GM19238 (cell line): Measurements from ENCODE around the gene PLAA.
A peak's percentile ranks its signal among the peaks of the same experiment; 100 is the strongest.
"Not testable (repeated sequence)": the region's sequence is repeated elsewhere in the genome, so short reads cannot be mapped to it uniquely, and the experiment has no call there.

Source experiments
- DNase-seq: peaks from one replicate; pipeline ENCODE4 v3.0.0; 2011; ENCODE audit warnings: low spot score; ENCODE audit not compliant: insufficient read length

The PLAA gene

DNA sequence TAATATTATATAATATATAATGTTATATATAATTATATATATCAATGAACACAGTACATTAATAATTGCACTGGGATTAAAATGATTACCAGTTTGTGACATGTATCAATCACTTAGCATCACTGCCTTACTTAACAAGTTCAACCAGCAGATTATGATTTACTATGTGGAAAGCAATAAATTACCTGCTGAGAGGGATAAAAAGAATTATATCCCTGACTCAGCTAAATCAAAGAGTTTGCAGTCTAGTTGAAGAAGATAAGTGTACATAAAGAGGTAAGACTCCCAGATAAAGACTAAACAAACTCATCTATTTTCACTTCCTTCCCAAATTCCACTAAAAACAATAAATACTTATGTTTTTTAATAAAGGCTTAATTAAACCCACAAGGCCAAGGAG, 11.2 kb downstream of the PLAA start:
- no peak for DNase-seq

DNA sequence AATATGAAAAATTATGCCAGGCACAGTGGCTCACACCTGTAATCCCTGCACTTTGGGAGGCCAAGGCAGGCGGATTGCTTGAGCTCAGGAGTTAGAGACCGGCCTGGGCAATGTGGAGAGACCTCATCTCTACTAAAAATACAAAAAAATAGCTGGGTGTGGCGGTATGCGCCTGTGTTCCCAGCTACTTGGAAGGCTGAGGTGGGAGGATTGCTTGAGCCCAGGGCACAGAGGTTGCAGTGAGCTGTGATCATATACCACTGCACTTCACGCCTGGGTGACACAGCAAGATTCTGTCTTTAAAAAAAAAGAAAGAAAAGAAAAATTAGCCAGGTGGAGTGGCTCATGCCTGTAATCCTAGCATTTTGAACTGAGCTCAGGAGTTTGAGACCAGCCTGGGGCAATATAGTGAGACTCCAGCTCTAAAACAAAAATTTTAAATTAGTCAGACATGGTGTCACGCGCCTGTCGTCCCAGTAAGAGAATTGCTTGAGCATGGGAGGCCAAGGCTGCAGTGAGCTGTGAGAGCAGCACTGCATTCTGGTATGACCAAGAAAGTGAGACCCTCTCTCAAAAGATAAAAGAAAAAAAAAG, 18.0 kb downstream of the PLAA start:
- no peak for DNase-seq

DNA sequence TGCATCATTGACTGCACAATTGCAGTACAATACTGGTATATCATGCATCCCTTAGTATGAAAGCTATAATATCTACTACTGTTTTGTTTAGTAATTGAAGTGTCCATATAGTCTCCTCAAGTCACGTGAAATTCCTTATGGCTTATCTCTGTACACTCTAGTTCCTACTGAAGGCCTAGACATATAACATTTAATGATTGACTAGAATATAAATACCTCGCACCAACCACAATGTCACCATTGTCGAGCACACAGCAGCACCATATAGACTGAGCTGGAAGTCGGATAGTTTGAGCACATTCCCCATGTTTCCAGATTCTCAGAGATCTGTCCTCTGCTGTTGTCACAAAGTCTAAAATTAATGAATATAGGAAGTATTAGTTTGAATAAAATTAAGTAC, 21.4 kb downstream of the PLAA start:
- no peak for DNase-seq

DNA sequence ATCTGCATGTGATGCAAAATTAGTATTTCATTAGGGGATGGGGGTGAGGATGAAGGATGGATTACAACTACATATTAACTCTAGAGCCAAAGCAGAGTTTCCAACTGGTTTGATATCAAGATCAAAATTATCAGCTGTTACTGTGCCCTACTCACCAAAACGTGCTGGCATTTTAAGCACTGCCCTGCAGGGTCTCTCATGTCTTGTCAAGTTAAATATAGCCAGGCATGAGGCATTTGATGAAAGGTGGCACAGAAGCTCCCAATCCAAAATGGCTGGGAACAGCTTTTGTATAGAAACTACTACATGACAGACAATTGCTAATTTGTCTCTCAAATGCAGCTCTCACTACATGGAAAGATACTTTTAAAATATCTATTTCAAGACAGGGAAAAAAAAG, 27.3 kb downstream of the PLAA start:
- DNase-seq: no peak

DNA sequence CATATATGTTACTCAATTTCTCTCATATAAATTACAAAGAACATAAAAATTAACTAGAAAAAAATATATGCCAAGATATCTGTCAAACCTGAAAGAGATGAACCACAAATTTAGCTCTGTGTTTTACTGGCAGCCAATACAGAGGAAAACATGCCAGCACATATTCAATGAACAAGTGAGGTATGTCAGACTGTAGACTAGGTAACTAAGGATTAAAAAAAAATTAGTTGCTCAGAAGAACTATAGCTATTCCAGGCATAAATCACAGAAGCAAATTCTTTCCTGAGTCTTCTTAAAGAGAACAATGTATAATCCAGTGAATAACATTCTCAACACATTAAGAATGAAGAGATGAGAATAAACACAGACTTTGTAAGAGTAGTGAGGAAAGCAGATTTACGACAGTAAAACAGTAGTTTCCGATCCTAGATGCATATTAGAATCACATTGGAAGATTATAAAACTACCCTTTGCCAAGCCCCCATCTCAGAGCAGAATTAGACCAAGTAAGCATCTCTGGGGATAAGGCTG, 33.8 kb downstream of the PLAA start:
- DNase-seq: no peak

DNA sequence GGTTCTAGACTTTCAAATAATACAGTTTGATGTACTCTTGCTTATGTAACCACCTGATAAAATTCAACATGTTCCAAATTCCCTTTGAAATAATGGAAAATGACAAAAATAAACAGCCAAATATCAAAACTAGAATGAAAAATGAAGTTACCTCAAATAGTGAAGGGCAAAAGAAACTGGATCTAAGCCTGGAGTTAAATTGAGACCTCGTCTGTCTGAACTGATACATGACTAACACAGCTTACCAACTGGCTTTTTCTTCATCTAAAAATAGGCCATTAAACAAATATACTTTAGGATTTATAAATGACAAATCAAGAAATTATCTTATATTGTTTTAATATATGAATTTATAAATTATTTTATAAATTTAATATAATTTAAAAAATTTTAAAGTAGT, 42.4 kb downstream of the PLAA start:
- DNase-seq: no peak

DNA sequence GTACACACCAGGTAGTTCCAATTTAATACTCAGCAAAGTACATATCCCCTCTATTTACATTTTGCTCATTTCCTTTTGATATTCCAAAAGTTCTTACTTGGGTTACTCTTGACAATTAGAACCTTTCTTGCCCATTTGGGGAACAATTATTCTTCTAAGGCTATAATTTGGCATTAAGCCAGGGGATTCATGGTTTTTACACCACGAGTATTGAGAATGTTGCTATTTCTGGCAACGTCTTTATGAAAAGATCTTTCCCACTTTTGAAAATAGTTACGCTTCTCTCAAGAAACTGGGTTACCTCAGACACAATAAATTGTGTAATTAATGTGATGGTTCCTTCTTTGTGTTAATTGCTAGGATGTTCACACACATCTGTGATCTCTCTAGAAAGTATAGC, 43.0 kb downstream of the PLAA start:
- DNase-seq: no peak

DNA sequence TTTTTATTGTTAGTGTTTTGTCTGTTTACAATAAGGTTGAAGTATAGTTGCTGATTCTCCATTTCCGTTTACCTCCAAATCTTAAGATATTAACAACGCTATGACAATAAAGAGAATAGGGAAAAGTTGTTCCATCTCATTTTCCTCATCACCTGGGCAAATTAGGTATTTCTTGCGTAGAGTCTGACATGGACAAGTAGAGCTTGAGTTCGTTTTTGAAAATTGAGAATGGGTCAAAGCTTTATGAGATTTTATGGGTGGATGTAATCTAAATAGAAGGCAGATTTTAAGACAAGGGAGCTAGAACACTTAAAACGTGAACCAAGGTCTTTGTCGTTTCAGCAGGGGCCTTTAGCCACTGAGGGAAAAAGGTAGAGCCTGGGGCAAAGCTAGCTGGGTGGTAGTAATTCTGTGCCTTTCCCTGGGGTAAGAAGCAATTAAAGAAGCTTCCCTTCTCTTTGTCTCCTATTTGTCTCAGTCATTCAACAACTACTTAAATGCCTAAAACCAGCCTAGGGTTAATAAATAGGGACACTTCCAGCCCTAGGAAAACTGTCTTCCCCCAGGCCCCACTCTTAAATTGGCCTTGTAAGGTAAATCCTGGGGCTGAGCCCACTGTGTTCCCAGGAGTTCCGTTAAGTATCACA, 53.9 kb downstream of the PLAA start:
- no peak for DNase-seq

DNA sequence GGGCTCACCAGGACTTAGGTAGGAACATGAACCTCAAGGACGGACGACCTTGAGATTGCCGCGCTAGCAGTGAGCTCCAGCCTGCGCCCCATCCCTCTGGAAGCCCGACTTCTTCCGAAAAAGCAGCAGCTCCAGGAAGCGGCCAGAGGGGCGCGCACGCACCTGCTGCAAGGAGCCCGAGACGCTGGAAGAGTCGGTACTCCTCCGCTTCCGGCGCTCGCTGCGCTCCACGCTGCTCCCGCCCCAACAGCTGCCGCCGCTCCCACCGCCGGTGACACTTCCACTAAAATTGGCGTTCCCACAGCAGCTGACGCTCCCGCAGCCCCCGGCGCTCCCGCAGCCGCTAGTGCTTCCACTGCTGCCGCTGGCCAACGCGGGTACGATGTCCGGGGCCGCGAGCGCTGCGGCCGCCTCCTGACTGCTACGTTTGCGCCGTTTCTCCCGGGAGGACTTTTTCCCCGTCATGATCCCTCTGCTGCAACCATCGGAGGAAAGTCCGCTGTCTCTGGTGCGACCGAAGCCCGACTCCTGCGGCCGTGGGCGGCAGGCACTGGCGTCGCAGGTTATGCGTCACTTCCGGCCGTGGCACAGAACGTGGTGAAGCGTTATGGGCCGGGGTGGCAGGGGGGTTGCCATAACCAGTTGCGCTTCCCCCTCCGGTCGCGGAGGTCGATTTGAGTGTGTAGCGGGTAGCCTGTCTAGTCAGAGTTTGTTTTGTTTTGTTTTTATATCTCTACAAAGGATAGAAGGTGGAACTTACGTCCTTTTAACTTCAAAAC, 54.6 kb downstream of the PLAA start, which contains the start of gene CAAP1:
Gene CAAP1 (minus strand): TSS at position 552 of the 779 bp plus-strand sequence. CDS start 87 bp downstream, at position 465.
- peak; percentile 79 for DNase-seq

DNA sequence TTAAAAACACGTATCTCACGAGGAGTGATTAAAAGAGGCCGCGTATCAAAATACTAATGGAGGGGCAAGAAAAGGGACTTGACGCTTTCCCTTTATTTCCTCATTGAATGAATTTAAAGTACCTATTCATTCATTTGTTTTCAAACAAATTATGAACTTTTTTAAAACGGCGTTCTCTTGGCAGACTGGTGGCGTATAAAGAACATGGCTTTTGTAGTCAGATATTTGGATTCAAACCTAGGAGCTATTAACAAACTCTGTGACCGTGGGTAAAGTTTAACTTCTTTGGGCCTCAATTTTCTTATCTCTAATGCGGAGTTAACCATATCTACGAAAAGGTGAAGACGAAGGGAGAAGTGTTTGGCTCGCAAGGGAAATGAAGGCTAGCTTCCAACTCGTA, 55.3 kb downstream of the PLAA start:
- DNase-seq: no peak

DNA sequence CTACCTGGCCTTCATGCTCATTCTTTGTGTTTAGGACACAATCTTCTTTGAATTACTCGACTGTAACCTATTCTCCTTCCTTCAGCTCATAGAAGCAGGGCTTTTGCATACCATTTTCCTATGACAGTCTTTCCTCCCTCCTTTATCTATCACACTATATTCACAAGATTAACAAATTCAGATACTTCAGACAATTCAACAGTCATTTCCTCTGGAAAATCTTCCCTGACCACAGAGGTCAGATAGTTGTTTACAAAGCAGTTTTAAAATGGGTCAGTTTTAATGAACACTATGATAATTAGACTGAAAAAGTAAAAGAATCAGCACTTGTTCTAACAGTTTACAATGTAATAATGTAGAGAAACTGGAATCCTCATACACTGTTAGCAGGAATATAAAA, 58.8 kb downstream of the PLAA start:
- no peak for DNase-seq

DNA sequence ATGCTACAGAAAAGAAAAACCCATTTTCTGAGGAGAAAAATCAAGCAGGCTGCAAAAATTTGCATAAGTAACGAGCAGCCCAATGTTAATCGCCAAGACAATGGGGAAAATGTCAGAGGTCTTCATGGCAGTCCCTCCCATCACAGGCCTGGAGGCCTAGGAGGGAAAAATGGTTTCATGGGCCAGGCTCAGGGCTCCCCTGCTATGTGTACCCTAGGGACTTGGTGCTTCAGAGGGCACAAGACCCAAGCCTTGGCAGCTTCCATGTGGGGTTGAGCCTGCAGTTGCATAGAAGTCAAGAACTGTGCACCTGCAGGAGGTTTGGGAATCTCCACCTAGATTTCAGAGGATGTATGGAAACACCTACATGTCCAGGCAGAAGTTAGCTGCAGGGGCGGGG, 64.9 kb downstream of the PLAA start:
- no peak for DNase-seq

DNA sequence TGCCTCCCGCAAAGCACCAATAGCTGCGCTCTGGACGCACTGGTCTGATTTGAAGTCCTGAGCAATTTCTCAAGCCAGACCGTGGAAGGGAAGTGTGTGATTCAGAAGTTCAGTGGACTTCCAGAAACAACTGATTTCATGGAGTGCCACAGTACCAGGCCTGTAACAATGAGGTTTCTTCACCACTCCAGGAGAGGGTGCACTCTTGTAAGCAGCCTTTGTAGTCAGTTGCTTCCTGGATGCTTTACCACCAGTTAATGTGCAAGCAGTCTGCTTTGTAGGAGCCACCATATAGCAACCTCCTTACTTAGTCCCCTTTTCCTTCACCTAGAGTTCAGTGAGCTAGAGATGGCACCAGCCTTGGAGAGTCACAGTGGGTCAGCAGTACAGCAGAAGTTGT, 66.8 kb downstream of the PLAA start:
- DNase-seq: no peak

DNA sequence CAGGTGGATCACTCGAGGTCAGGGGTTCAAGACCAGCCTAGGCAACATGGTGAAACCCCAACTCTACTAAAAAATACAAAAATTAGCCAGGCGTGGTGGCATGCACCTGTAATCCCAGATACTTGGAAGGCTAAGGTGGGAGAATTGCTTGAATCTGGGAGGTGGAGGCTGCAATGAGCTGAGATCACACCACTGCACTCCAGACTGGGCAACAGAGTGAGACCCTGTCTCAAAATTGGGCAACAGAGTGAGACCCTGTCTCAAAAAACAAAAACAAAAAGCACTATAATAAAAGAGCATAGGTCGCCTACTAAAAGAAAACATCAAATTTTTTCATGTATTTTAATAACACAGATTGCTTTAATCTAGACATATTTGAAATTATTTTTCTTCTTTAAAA, 71.9 kb downstream of the PLAA start:
- DNase-seq: not testable (repeated sequence)

DNA sequence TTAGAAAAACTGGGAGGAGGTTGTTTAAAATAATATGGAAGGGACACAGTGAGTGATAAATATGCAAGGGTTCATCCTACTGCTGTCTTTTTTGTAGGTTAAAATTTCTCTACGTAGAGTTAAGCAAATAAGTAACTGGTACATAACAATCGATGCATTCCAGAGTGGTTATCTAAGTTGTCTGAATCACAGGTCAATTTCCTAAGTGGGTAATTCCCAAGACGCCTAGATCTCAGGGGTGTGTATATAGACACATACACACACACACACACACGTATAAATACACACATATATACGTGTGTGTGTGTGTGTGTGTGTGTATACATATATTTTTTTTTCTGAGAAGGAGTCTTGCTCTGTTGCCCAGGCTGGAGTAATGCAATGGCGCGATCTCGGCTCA, 76.8 kb downstream of the PLAA start:
- DNase-seq: no peak

DNA sequence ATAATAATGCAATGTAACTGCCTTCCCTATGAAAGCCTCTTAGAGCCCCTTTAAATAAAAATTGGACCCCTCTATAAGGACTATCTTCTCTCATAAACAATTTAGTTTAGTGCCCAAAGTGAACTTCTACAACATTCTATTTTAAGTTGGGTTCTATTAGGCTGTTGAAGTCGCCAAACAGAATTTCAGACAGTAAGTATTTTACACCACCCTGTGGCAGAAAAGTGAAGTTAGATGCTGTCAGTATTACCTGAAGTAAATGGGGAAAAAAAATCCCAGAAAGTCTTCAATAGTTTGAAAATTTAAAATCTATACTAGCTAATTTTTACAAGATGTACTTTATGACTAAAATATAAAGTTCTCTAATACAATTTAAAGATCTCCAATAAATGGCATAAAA, 84.0 kb downstream of the PLAA start:
- DNase-seq: no peak

DNA sequence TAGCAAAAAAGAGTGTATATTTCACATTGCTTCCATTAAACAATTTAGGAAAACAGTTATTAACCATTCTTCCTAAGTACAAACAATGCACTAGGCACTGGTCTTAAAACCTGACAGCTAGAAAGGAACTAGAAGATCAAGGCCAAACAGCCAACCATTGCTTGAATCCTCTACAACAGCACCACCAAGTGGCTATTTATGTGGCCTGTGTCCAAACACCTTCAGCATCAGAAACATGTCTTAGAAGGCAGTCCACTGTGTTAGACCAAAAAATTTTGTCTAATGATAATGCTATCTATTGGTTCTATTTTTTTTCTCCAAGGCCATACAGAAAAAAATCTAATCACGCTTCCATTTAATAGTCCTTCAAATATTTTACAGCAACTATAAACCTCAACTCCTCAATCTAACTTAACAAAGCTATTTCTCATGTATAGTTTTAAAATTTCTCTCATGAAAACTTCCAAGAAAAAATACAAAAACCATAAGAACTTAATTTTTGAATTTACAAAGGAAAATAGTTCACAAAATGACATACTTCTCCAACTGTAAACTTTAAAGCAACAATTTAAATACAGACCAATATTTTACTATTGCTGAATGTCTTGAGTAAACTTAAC, 90.5 kb downstream of the PLAA start:
- DNase-seq: peak; percentile 7
